Globus pallidus (tissue), 1 donor: ENCODE measurements around the gene TNKS2.
"Not testable (repeated sequence)": the region's sequence is repeated elsewhere in the genome, so short reads cannot be mapped to it uniquely, and the experiment has no call there.

Experiments used
- DNase-seq: peaks from one replicate; pipeline ENCODE4 v3.0.0-alpha.2; 2015; ENCODE audit warnings: low spot score

The TNKS2 gene

DNA sequence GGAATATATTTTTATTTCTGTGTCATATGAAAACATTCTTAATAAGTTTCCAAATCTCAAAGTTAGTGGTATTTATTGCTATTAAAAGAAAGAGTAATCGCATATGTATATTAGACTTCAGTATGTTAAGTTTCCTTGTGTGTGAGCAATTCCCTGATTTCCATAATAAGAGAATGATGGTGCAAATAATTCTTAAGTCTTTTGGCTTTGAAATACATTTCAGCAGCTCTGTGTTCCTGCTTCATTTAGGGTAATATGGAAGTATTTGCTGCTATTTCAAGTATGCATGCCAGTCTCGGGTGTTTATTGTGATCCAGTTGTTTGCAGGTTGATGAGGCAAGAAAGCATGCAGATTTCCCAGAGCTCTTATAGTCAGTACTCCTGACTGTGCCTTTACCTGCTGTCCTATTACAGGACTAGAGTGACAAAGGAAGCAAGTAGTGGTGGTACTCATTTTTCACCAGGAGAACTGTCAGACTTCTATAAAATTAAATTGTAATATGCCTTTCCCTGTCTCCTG is 67.4 kb downstream of the TNKS2 start:
- no peak for DNase-seq

DNA sequence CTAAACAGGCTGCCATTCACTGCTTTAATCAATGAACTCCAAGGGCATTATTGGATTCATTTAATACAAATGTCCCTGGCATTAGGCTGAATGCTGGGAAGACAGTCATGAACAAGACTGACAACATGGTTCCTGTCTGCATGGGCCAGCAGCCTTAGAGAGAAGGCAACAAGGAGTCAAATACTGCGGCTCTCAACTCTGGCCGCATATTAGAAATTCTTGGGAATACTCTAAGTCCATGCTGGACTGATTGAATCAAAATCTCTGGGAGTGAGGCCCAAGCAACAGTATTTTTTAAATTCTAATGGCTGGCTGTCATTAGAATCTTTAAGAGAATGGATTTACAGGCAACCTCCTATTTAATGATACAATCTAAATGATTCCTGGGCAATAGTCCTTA is 76.9 kb downstream of the TNKS2 start:
- DNase-seq, result no peak

DNA sequence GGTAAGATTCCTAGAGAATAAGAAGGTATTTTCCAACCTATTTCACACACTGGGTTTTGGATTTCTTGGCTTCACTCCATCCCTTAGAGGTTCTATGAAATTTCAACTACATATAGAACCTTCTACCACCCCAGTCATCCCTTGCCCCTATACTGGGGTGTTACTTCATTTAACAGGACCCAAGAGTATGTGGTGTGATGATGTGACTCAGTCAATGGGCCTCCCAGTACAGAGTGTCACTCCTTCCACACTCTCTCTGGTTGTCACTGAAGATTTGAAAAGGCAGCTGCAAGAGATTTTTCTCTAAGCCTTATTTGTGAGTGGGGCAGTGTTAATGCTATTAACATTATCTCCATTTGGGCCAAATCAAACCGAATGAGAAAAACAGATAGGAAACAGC is 77.6 kb downstream of the TNKS2 start:
- DNase-seq, result no peak

DNA sequence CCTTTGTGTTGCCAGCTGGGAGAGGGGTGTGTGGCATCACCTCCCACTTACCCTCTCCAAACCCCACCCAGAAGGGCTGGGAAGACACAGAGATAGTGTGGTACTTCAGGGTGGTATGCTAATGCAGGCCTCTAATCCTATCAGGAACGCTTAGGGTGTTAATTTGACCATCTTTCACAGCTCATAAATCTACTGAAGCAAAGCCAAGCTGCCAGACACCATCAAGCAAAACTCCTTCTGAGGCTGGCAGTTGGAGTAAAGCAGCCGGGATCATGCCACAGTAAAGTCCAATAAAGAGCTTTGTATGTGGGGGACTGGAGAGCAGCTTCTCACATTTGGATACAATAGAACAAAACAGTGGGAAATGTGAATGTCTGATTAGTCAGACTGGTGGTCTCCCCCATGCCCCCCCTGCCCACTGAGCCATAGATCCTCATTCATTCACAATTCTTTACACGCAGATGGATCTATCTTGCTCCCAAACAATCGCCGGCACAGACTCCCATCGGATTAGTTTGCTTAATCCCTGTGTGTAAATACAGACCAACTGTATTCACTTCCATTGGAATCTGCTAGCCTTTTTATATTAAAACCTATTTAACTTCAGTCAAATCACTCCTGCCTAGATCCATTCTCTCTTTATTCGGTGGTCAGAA is 81.4 kb downstream of the TNKS2 start:
- DNase-seq, result no peak

DNA sequence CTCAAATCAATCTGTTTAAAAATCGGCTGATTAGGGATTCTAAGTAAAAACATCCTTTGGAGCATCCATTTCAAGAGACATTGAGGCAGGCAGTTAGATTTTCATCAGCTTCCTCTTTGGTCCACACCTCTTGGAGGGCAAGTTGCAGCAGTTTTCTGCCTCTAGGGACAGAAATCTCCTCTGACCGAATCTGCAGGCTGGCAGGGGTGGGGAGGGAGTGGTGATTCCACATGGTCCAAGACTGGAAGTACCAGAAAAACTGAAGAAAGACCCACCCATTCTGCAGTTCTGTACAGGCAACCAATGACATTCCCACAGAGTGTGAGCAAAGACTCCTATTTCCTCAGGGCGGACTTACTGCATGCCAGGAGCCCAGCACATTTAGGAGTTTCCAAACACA is 82.1 kb downstream of the TNKS2 start:
- DNase-seq, result no peak

DNA sequence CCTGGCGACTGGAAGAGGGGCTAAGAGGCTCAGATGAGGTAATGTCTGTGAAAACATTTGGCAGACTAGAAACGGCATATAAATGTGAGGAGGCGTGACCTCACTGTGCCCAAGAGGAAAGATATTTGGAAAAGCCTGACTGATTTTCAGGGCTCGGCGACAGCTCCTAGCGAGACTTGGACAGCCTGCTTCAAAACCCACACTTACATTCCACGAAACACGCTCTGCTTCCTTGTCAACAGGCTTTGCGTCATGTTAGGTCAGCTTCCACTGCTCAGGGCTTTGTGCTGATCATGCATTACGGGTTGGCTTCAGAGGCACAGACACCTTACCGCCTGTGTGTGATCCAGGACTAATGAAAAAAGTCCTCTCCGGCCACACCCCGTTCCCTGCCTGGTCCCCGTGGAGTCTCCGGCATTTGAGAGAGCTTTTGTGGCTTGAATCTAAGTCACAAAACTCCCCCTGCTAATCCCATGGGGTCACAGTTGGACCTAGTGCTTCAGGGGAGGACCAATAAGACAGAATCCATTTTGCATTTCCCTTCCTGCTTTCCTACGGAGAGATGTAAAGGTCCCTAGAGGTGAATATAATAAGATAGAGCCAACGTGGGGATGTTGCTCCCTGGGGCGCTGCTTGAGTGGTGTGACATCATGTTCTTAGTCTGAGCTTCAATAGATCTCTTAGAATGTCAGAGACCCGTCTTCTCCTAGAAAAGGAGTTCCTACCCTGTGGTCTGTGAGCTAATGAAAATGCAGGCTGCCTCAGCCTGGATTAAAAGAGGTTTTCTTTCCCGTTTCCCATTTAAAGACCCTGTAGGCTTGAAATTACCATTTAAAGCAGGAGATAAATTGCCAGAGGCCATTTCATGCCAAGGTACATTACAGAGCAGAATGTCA is 85.6 kb downstream of the TNKS2 start:
- DNase-seq, result no peak

DNA sequence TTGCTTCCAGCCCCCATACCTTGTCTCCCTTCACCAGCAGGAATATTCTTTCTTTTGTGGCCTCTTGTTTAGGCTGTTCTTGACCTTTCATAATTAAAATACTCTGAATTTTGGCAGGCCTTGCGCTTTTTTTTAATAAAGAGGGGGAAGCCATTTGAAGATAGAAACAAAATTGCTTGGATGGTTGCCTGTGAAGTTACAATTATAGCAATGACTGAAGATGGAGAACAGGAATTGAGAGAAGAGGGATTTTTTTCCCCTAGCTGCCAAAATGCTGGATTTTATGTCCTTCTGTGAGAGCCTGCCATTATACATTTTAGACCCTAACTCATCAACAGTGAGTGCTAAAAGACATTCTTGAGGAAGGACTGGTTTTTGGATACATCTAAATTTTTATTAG is 86.3 kb downstream of the TNKS2 start:
- no peak for DNase-seq

DNA sequence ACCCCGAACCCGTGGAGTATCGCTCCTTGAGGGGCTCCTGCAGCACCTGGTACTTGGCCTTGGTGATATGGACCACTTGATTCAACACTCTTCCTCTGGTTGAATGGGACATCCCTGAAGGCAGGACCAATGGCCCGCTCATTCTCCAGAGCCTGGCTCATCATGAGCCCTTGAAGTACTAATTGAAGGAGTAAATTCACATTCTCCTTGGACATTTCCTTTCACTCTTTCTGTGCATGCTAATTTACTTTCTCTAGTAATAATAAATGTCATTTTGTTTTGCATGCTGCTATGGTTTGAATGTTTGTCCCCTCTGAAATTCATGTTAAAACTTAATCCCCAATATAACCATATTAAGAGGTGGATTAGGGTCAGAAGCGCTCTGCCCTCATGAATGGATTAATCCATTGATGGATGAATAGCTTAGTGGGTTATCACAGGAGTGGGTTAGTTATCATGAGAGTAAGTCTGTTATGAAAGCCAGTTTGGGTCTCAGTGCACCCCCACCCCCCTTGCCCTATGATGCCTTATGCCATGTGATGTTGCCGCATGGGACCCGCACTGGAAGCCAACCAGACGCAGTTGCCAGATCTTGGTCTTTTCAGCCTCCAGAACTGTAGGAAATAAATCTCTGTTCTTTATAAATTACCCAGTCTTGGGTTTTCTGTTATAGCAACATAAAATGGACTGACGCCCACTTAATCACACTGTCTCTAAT is 87.3 kb downstream of the TNKS2 start:
- DNase-seq, result no peak

DNA sequence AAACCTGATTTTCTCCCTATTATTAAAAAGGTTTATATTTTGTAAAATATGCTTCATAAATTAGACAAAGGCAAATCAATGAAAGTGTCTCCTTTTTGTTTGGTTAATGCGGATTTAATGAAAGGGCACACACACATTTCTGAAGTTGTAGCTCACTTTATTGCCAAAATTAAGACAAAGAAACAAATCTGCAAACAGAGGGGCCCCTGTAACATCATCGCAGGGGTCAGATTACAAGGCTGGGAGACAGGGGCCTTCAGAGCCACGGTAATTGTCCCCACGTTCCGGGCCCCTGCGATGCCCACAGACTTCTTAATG is 88.7 kb downstream of the TNKS2 start:
- no peak for DNase-seq

DNA sequence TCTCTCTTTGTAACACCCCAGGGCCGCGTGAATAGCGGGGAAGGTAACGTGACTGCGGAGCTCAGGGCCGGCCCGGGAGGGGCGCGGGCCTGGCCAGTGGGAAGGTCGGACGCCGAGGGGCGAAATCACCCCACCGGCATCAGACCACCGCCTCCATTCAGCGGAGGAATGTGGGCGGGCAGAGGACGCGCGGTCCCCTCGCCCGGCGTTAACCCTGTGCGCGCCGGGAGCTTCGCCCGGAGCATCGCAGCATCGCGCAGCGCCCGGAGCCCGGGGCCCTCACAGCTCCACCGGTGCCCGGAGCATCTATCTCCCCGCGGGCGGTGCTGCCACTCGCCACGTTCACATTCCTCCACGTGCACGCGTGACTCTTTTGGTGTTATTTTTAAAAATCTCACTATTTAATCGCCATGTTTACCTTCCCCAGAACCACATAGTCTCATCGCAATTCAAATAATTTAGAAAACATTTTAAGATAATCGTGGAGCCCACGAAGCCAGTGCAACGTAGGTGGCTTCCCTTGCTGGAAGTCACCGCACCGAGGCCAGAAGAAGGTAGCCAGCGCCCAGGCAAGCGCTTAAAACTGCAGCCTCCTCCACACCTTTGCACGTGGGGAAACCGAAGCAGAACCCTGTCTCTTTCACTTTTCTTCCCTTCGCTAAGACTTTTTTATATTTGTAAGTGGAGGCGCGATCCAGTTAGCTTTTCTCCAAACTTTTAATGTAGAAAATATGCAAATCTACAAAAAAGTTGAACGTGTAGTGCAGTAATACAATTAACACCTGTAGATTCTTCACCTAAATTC is 89.2 kb downstream of the TNKS2 start:
- DNase-seq, result peak; percentile 41

DNA sequence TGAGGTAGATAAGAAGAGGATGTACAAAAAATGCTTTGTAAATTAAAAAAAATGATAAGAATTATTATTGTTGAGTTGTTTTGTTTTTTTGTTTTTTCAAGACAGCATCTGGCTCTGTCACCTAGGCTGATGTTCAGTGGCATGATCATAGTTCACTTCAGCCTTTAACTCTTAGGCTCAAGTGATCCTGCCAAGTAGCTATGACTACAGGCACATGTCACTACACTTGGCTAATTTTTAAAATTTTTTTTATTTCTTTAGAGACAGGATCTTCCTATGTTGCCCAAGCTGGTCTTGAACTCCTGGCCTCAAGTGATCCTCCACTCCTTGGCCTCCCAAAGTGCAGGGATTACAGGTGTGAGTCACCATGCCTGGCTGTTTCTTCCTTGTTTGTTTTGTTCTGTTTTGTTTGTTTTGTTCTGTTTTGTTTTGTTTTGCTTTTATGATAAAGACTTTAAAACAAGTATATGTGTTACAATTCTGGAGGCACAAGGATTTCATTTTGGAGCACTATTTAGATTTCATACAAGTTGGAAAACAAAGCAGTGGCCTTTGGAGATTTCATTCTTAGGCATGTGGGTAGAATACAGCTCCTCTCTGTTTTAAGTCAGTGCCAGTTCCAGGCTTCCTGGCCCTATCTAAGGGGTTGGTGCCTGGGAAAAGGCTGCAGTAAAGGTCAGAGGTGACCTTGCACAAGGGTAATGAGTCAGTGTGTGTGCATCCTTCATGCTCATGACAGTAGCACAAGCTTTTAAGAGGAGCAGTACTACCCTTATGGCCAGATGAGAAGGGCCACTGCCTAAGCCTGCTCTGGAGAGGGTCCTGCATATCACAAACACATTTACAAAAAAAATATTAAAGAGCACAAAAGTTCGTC is 93.1 kb downstream of the TNKS2 start:
- no peak for DNase-seq

DNA sequence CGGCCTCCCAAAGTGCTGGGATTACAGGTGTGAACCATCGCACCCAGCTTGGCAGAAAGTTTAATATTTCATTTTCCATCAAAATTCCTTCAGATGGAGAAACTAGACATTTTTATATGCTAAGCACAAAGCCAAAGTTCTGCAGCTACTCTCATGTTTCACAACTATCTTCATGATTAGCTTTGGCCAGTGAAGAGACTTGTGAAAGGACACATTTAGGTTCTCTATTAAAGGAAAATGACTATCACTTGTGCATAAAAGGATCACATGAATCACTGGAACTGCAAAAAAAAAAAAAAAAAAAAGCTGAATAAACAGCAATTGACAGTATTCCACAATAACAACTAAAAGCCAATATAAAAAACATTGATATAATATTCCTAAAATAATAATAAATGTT is 94.8 kb downstream of the TNKS2 start:
- DNase-seq, result no peak

DNA sequence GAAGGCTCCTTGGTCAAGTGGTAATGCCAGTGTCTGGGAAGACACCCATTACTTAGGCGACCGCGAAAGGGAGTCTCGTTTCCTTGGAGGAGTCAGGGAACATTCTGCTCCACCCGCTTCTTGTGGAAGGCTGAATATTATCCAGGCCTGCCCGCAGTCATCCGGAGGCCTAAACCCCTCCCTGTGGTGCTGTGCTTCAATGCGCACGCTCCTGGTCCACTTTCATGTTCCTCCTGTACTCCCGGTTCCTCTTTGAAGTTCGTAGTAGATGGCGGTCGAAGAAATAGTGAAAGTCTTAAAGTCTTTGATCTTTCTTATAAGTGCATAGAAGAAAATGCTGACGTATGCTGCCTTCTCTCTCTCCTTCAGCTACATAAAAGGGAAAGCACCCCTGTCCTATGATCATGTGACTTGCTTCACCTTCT is 96.0 kb downstream of the TNKS2 start:
- not testable (repeated sequence) for DNase-seq

DNA sequence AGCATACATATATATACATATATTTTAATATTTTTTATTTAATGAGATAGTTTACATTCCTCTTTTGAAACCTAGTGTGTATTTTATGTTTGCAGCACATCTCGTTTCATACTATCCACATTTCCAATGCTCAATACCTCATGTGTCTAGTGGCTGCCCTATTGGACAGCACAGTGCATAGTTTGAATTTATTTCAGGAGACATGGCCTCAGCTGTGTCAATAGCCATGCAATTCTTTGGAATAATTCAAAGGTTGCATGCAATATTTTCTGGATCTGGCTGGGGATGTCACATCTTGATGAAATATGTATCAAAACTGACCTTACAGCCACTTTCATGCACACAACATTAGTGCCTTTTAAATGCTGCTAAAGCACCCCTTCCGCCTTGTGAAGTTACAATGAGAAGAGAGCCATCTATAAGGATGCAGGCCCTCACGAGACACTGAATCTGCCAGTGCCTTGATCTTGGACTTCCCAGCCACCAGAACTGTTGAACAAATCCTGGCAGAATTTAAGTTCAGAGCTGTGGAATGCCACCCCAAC is 98.1 kb downstream of the TNKS2 start:
- DNase-seq, result no peak

DNA sequence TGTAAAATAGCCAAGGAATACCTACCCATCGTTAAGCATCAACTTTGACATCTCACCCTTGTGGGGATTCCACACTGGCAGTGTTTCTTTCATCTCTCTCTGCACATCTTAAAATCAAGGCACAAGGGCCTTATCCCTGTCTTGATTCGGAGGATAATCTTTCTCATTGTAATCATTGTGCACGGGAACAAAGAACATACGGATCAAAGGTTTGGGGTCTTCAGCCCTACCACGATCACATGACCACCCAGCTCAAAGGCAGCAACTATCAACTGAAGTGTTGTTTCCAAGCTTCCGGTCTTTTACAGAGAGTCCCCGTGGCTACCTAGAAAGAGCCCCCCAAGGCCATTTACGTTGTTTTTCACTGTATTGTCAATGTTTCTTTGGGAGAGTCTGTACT is 99.2 kb downstream of the TNKS2 start:
- no peak for DNase-seq

DNA sequence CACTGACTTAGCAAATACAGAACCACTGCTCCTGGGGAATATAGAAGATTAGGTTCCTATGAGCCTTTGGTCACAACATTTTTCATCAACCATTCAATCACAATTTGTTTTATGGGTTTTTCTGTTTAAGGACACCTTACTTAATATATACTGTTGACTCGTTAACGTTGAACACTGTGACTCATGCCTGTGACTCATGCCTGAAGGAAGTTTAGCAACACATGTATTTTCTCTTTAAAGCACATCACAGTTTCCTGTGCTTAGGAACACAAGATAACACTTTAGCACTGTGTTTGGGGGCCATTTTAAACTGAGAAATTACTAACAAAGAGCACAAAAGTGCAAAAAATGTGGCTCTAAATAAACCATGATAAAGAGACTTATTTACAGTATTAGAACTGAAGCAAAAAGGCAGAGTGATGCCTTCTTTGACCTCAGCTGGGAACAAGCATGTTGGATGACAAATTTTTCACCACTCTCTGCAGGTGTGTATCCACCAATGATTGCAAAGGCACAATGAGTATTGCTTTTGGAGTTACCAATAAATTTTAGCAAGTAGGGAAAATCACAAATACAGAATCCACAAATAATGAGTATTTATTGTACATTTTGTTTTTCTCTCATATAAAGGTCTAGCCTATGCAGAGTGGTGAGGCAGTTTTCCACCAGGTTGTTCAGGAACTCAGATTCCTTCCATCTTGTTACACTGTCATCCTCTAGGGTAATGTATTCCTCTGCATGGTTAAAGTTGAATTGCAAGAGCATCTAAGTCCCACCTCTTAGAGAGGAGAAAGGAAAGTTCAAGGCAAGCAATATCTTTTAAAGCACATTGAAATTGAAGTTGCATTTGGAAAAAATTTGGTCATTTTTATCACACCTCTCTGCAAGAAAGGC is 103.8 kb downstream of the TNKS2 start:
- no peak for DNase-seq

DNA sequence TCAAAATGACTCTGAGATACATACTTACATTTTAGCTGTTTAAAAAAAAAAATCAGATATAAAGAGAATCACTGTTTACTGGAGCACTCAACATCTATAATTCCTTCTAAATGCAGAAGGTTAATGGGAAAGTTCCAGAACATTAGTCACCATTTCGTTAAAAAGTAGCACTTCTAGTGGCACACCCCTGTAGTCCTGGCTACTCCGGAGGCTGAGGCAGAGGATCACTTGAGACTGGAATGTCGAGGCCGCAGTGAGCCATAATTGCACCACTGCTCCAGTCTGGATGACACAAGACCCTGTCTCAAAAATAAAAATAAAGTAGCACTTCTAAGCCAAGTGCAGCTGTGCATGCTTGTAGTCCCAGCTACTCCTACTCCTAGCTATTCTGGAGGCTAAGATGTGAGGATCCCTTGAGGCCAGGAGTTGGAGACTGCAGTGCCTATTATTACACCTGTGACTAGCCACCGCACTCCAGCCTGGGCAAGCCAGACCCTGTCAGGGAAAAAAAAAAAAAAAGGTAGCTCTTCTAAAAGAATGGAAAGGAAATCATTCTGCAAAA is 108.9 kb downstream of the TNKS2 start:
- no peak for DNase-seq

DNA sequence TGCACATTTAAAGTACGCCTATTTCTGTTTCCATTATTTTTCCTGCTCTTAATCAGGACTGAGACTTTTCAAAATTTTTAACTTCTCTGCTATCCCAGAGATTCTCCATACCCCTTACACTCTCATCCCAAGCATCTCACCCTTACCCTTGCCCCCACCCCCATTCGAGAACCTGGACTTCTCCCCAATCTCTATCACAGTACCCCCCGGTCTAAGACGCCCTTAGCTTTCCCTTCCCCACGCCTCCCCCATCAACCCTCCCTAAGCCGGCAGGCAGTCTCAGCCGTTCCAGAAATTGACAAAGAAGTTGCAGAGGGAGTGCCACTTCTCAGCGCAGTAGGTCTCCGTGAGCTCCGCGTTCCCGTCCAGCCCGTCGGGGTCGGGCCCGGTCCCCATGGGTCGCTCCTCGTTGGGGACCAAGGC is 109.7 kb downstream of the TNKS2 start:
- DNase-seq, result no peak
